NCI-H2029 (cell line): ENCODE measurements around the gene CATSPERB.
"Not testable (repeated sequence)": the region's sequence is repeated elsewhere in the genome, so short reads cannot be mapped to it uniquely, and the experiment has no call there.

Experiments used
- DNase-seq: peaks from one replicate; lab custom pipeline; 2025; lab: John Stamatoyannopoulos, UW

The CATSPERB gene

GRCh38 chr14:91667101-91667500, 64.8 kb downstream of the CATSPERB start:
- DNase-seq, result not testable (repeated sequence)

GRCh38 chr14:91660790-91661189, 71.1 kb downstream of the CATSPERB start:
- no peak for DNase-seq

GRCh38 chr14:91654836-91655235, 77.0 kb downstream of the CATSPERB start:
- no peak for DNase-seq

- DNase-seq, result no peak
These were observed 78.4 kb downstream of the CATSPERB start for GRCh38 chr14:91653451-91653850.

GRCh38 chr14:91649930-91650329, 82.0 kb downstream of the CATSPERB start:
- DNase-seq, result no peak

GRCh38 chr14:91647856-91648255, 84.0 kb downstream of the CATSPERB start:
- DNase-seq, result no peak

GRCh38 chr14:91636604-91637003, 95.3 kb downstream of the CATSPERB start:
- no peak for DNase-seq

- no peak for DNase-seq
These were observed 107.1 kb downstream of the CATSPERB start for GRCh38 chr14:91624757-91625156.

GRCh38 chr14:91614187-91614586, 117.7 kb downstream of the CATSPERB start:
- DNase-seq, result no peak

GRCh38 chr14:91613459-91614112, 118.3 kb downstream of the CATSPERB start:
- no peak for DNase-seq

- DNase-seq, result no peak
These were observed 120.4 kb downstream of the CATSPERB start for GRCh38 chr14:91611528-91611927.

- DNase-seq, result no peak
These were observed 122.7 kb downstream of the CATSPERB start for GRCh38 chr14:91609161-91609560.

- DNase-seq, result no peak
These were observed 124.4 kb downstream of the CATSPERB start for GRCh38 chr14:91607322-91608047.

GRCh38 chr14:91606851-91607250, 125.0 kb downstream of the CATSPERB start:
- no peak for DNase-seq

- DNase-seq, result not testable (repeated sequence)
These were observed 127.3 kb downstream of the CATSPERB start for GRCh38 chr14:91604611-91605010.

GRCh38 chr14:91599994-91600393, 131.9 kb downstream of the CATSPERB start:
- DNase-seq, result no peak

- no peak for DNase-seq
These were observed 136.2 kb downstream of the CATSPERB start for GRCh38 chr14:91595736-91596135.

- not testable (repeated sequence) for DNase-seq
These were observed 137.9 kb downstream of the CATSPERB start for GRCh38 chr14:91593957-91594356.

- DNase-seq, result no peak
These were observed 145.5 kb downstream of the CATSPERB start for GRCh38 chr14:91586410-91586809.

GRCh38 chr14:91585856-91586255, 146.0 kb downstream of the CATSPERB start:
- DNase-seq, result no peak

GRCh38 chr14:91582761-91583160, 149.1 kb downstream of the CATSPERB start:
- no peak for DNase-seq

- no peak for DNase-seq
These were observed 150.9 kb downstream of the CATSPERB start for GRCh38 chr14:91580876-91581577.

- DNase-seq, result no peak
These were observed 154.2 kb downstream of the CATSPERB start for GRCh38 chr14:91577632-91578233.
